Cerebellar nuclear complex (tissue), 1 donor: ENCODE results near the gene GDF10.

Experiments
- DNase-seq, 2 experiments: peaks; one replicate each; lab custom pipeline; 2025; lab: John Stamatoyannopoulos, UW

The GDF10 gene

DNA sequence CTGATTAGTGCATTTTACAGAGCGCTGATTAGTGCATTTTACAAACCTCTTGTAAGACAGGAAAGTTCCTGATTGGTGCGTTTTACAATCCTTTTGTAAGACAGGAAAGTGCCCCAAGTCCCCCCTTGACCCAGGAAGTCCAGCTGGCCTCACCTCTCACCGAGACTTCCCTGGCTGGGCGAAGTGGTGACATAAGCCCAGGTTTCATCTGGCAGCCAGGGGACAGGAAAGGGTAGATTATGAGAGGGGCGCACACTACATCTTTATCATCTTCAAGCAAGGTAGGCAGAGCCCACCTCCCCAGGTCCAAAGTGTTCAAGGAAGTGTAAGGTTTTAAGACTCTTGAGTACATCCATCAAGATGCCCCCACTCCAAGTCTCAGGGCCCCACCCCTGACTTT is 5.5 kb upstream of the GDF10 start:
- DNase-seq: no peak

DNA sequence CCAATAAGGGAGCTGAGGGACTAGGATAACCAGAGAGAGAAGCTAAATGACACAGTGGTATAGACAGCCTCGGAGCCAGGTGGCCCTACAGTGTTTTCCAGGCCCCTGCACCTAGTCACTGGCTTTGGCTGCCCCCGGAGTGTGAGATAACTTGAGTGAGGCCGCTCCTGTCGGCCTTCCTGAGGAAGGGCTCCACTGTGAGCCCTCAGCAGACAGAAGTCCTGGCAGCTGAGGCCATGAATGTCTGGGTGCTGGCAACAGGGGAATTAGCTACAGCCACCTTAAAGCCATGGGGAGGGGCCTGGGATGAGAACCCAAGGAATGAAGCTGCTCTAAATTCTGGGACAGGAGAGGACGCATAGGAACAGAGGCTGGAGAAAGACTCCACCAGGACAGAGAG is 4.6 kb upstream of the GDF10 start:
- DNase-seq: no peak

DNA sequence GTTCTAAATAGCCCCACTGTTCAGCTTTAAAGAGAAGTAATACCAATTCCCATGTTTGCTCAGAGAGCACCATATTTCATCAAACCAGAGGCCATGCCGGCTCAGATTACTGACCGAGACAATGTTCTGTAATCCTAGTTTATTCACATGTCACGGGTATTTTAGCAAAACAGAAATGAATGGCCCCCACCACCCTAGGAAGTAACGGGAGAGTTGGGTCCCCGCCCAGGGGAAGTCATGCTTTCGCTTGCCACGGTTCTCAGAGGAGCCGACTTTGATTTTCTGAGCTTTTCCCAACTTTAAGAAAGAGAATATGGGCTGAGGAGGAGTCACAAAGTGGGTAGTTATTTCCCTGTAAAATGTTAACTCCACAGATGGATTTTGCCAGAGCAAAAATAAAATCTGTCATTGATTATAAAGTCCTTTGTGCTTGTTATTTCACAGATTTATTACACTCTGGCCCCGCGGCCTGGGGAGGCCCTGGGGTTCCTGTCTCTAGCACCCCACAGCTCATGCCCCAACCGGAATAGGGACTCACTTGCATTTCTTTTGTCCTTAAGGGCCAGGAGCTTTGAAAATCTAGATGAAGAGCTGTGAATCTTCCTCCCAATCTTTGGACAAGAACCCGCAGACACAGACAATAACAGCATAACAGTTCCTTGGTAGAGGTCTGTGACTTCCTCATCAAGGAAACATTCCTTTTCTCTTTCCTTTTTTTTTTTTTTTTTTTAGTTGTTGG is 3.7 kb upstream of the GDF10 start:
- DNase-seq: no peak

DNA sequence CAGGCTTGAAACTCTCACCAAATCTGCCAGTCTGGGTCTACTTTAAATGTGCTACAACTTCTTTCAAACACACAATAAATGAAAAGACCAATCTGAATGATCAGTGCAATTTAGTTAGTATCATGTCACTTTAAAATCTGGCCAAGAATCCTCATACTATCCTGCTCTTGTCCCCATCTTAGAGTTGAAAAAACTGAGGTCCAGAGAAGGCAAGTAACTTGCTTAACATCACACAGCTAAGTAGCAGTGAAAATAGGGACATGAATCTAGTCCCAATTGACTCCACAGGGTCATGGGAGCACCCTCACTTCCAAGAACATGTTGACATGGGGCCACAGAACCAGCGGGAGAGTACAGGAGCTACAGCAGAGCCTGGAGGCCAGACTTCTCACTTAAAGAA is 3.1 kb upstream of the GDF10 start:
- DNase-seq: no peak

DNA sequence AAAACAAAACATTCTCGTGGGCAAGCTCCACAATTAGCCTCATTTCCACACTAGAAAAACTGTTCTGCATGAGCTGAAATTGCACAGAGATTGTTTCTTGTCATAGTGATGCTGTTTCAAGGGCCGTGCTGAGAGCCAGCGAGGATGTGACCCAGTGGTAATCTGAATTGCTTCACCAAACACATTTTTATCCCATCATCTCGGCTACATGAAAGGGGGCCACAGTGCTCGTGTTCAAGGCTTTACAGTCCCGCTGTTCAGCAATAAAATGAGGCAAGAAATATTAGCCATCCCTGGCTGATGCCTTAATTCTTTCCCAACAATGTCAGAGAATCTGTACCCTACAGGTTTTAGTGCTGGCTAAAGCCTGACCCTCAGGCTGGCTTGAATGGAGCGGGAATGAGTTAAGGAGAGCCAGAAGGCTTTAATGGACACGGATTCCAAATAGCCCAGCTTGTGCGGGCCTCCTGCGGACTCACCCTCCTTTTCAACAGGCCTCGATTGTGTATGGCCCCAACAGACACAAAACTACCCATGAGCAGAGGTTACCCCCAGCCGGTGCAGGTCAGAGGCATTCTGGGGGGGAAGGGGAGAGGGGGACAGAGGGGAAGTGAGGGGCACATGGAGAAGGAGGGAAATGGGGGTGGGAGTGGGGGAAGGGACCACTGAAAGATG is 2.0 kb upstream of the GDF10 start:
- DNase-seq: no peak

DNA sequence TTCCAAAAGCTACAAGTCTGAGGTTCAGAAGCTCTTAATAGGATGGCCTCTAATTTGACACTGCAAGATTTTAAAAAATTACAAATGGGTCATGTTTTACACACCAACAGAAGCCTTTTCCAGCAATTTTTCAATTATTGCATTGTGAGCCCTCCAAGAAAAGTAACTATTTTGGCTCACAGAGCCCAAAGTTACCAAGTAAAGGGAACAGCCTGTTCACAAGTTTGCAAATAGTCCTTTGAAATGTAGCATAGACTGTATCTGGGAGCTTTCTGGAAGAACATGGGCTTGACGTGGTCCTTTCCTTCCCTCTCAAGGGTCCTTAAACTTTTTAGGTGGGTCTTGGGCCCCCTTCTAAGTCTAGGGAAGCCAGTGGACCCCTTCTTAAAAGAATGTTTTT is 1.3 kb upstream of the GDF10 start:
- no peak for DNase-seq

DNA sequence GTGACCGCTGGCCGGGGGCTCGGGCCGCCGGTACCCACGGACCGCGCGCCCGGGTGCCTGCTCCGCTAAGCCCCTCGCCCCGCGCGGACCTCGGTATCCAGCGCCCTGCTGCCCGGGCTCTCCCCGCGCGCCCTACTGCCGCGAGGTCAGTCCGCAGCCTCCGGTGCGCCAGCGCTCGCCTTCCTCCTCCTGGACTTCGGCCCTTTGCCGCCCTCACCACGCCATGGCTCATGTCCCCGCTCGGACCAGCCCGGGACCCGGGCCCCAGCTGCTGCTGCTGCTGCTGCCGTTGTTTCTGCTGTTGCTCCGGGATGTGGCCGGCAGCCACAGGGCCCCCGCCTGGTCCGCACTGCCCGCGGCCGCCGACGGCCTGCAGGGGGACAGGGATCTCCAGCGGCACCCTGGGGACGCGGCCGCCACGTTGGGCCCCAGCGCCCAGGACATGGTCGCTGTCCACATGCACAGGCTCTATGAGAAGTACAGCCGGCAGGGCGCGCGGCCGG is 483 bp downstream of the GDF10 start:
- no peak for DNase-seq

DNA sequence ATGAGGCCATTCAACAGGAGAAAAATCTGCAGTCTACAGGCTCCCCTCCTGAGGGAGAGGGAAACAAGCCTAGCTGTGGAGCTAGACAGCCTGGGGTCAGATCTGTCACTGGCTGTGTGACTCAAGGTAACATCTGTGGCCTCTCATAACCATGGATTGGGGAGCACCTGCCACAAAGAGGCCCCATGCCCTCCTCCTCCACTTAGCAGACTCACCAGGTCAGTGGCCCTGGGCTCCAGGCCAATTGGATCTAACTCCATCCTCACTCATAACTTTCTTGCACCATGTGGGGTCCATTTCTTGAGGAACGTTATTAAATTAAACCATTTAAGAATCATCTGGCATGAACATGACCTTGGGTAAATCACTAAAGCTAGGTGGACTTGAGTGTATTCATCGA is 1.8 kb downstream of the GDF10 start:
- DNase-seq: no peak

- no peak for DNase-seq
Measured at GRCh38 chr10:47303105-47303504, 3.1 kb downstream of the GDF10 start.

- DNase-seq: no peak
Measured at GRCh38 chr10:47303866-47304265, 3.9 kb downstream of the GDF10 start.

DNA sequence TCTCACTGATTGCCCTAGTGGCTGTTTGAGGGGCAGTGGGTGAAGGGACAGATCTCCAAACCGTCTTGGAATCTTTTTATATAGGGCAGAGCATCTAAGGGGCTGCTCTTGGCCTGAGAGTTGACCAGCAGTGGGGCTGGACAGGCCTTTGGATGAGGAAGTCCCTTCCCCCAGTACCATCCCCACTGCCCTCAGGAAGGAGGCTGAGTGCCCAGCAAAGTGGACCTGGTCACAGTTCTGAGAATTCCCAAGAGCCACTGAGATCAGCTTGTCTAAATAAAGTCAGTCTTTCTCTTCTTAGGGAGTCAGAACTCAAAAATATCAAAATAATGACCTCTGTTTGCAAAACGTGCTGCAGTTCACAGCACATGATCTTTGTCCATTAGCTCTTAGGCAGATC is 5.6 kb downstream of the GDF10 start:
- no peak for DNase-seq

- DNase-seq: no peak
Measured at GRCh38 chr10:47306387-47307210, 6.6 kb downstream of the GDF10 start.

- DNase-seq: no peak
Measured at GRCh38 chr10:47307381-47307780, 7.4 kb downstream of the GDF10 start.

DNA sequence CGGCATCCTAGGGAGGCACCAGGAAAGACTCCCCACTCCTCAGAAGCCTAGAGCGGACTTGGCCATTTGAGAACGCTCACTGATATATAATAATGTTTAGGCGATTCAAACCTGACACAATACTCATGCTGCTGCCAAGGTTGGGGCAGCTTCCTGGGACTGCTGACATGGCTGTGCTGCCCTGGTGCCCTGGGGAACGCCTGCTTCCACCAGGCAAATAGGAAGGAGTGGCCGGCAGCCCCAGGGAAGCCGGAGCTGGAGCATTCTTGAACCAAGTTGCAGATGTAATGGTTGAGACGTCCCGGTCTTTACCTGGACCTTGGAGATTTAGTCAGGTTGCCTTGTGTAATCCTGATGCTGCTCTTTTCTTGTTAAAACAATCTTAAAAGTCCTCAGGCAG is 8.8 kb downstream of the GDF10 start:
- DNase-seq: no peak

GRCh38 chr10:47309408-47310089 is 9.6 kb downstream of the GDF10 start:
- no peak for DNase-seq

DNA sequence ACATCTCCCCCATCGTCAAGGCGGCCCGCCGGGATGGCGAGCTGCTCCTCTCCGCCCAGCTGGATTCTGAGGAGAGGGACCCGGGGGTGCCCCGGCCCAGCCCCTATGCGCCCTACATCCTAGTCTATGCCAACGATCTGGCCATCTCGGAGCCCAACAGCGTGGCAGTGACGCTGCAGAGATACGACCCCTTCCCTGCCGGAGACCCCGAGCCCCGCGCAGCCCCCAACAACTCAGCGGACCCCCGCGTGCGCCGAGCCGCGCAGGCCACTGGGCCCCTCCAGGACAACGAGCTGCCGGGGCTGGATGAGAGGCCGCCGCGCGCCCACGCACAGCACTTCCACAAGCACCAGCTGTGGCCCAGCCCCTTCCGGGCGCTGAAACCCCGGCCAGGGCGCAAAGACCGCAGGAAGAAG is 10.1 kb downstream of the GDF10 start:
- DNase-seq: no peak

GRCh38 chr10:47311193-47311931 is 11.4 kb downstream of the GDF10 start:
- no peak for DNase-seq

GRCh38 chr10:47311932-47312662 is 12.1 kb downstream of the GDF10 start:
- DNase-seq: peak in 1 of 2 experiments; percentile 27

DNA sequence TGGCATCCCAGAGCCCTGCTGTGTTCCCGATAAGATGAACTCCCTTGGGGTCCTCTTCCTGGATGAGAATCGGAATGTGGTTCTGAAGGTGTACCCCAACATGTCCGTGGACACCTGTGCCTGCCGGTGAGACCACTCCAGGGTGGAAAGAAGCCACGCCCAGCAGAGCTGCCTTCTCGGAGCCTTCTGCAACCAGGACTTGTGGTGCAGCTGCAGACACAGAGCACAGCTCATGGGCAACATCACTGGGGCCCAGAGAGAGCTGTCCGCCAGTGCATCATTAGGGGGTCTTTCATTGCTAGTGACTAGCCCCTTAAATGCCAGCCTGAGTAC is 12.6 kb downstream of the GDF10 start:
- DNase-seq: no peak

DNA sequence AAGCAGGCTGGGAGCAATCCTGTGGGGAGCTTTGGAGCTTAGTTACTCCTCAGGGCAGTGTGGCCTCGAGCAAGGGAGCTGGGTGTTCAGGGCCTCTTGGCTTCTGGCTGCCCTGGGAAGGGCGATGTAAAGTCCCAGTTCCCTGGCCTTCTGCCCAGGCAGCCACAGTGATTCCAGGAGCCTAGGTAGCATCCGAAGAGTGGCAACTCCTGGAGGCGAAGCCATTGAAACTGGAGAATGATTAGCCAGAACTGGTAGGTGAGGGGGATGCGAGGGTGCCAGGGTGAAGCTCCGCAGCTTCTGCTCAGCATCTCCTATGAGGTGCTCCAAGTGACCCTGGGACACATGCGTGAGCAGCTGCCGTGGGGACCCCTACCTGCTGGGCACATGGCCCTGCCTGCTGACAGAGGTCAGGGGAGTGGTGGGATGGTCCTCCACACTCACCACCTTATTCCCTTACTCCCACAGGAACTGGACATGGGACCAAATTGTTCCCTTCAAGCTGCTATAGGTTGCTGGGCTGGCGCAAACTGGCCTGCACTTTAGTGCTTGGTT is 14.5 kb downstream of the GDF10 start:
- DNase-seq: no peak

- no peak for DNase-seq
Measured at GRCh38 chr10:47315421-47315820, 15.4 kb downstream of the GDF10 start.
